ENCODE results near the gene DPH1.

DNA sequence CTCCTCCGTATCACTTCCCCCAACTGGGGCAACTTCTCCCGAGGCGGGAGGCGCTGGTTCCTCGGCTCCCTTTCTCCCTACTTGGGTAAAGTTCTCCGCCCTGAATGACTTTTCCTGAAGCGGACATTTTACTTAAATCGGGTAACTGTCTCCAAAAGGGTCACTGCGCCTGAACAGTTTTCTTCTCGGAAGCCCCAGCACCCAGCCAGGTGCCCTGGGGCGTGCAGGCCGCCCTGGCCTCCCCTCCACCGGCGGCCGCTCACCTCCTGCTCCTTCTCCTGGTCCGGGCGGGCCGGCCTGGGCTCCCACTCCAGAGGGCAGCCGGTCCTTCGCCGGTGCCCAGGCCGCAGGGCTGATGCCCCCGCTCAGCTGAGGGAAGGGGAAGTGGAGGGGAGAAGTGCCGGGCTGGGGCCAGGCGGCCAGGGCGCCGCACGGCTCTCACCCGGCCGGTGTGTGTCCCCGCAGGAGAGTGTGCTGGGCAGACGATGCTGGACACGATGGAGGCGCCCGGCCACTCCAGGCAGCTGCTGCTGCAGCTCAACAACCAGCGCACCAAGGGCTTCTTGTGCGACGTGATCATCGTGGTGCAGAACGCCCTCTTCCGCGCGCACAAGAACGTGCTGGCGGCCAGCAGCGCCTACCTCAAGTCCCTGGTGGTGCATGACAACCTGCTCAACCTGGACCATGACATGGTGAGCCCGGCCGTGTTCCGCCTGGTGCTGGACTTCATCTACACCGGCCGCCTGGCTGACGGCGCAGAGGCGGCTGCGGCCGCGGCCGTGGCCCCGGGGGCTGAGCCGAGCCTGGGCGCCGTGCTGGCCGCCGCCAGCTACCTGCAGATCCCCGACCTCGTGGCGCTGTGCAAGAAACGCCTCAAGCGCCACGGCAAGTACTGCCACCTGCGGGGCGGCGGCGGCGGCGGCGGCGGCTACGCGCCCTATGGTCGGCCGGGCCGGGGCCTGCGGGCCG lies 26.5 kb downstream of the DPH1 start:
- TF ChIP-seq, protein P1, sequence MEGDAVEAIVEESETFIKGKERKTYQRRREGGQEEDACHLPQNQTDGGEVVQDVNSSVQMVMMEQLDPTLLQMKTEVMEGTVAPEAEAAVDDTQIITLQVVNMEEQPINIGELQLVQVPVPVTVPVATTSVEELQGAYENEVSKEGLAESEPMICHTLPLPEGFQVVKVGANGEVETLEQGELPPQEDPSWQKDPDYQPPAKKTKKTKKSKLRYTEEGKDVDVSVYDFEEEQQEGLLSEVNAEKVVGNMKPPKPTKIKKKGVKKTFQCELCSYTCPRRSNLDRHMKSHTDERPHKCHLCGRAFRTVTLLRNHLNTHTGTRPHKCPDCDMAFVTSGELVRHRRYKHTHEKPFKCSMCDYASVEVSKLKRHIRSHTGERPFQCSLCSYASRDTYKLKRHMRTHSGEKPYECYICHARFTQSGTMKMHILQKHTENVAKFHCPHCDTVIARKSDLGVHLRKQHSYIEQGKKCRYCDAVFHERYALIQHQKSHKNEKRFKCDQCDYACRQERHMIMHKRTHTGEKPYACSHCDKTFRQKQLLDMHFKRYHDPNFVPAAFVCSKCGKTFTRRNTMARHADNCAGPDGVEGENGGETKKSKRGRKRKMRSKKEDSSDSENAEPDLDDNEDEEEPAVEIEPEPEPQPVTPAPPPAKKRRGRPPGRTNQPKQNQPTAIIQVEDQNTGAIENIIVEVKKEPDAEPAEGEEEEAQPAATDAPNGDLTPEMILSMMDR (IDR thresholded peaks at IDR 0.05; ENCODE audit: low read depth, low read length): no peak
- no peak for TF ChIP-seq EZH2phosphoT487 (IDR thresholded peaks at IDR 0.05; ENCODE audit: low read depth)
